Naive thymus-derived CD4-positive, alpha-beta T cell (primary cell): Measurements from ENCODE around the gene WWTR1. TPM values are rescaled to one million over a fixed set of nuclear protein-coding genes. Genes with fewer than 3 reads are reported as not detected.

Experiments used
- ATAC-seq: fragments of 150-1000 bp; cut with Tn5 transposase; 2 replicates; pipeline ENCODE4 v1.10.0; 2021; ENCODE audit warnings: mild to moderate bottlenecking, moderate library complexity
- CTCF ChIA-PET: fragments of 350-600 bp; sonication (Branson Sonifier 250); formaldehyde crosslinking; loops from one replicate; lab custom pipeline; 2021; ENCODE audit warnings: antibody characterized with exemption; lab: Charles Lee
- POLR2A ChIA-PET: fragments of 350-600 bp; sonication (Branson Sonifier 250); formaldehyde crosslinking; loops from one replicate; lab custom pipeline; 2021; ENCODE audit warnings: antibody characterized with exemption, inconsistent platforms; lab: Charles Lee
- DNase-seq, 9 donors: peaks; one replicate each; pipeline versions ENCODE4 v3.0.0 to v3.0.0-alpha.2; 2020 to 2022; ENCODE audit warnings: mixed read lengths in 1 of 9
- H3K27ac ChIP-seq: one replicate; pipeline ENCODE4 v1.7.0; 2013; ENCODE audit warnings: mild to moderate bottlenecking, low read depth, low read length, moderate library complexity
- H3K27me3 ChIP-seq, 2 donors: one replicate each; pipeline ENCODE4 v1.7.0; 2013; ENCODE audit warnings: low read length in 2 of 2, mild to moderate bottlenecking in 2 of 2, moderate library complexity in 2 of 2; ENCODE audit not compliant: control insufficient read depth in 2 of 2, insufficient read depth in 2 of 2
- H3K36me3 ChIP-seq, 3 experiments: 1 replicate in 2 of 3; 2 replicates in 1 of 3; pipeline ENCODE4 v1.7.0; 2013; ENCODE audit warnings: low read length in 3 of 3, mild to moderate bottlenecking in 3 of 3, moderate library complexity in 1 of 3; ENCODE audit not compliant: insufficient read depth in 3 of 3, control insufficient read depth in 2 of 3
- H3K4me1 ChIP-seq, 2 donors: one replicate each; pipeline ENCODE4 v1.7.0; 2013; ENCODE audit warnings: low read length in 2 of 2, mild to moderate bottlenecking in 2 of 2, moderate library complexity in 1 of 2; ENCODE audit not compliant: control insufficient read depth in 2 of 2, insufficient read depth in 2 of 2
- H3K4me3 ChIP-seq: 2 replicates; pipeline ENCODE4 v1.7.0; 2013; ENCODE audit warnings: mild to moderate bottlenecking, low read length
- H3K9me3 ChIP-seq, 3 experiments: 1 replicate in 2 of 3; 2 replicates in 1 of 3; pipeline ENCODE4 v1.7.0; 2013; ENCODE audit warnings: low read length in 3 of 3; ENCODE audit not compliant: control insufficient read depth in 2 of 3
- H3K27ac Mint-ChIP-seq, 9 donors: one replicate each; pipeline ENCODE4 v1.8.0; 2020 to 2022; ENCODE audit warnings: mixed read lengths in 9 of 9, mild to moderate bottlenecking in 8 of 9, moderate library complexity in 5 of 9, inconsistent platforms in 2 of 9
- H3K27me3 Mint-ChIP-seq, 5 donors: one replicate each; pipeline ENCODE4 v1.8.0; 2021 to 2022; ENCODE audit warnings: mixed read lengths in 5 of 5, mild to moderate bottlenecking in 1 of 5
- H3K36me3 Mint-ChIP-seq, 5 donors: one replicate each; pipeline ENCODE4 v1.8.0; 2020 to 2022; ENCODE audit warnings: mixed read lengths in 5 of 5, mild to moderate bottlenecking in 3 of 5, inconsistent platforms in 1 of 5
- H3K4me1 Mint-ChIP-seq, 7 donors: one replicate each; pipeline ENCODE4 v1.8.0; 2020 to 2022; ENCODE audit warnings: mixed read lengths in 7 of 7, mild to moderate bottlenecking in 3 of 7, inconsistent platforms in 1 of 7
- H3K4me3 Mint-ChIP-seq, 10 donors: one replicate each; pipeline ENCODE4 v1.8.0; 2020 to 2022; ENCODE audit warnings: mild to moderate bottlenecking in 10 of 10, mixed read lengths in 10 of 10, moderate library complexity in 6 of 10, inconsistent platforms in 2 of 10
- H3K9me3 Mint-ChIP-seq, 11 donors: one replicate each; pipeline ENCODE4 v1.8.0; 2020 to 2022; ENCODE audit warnings: mixed read lengths in 11 of 11, mild to moderate bottlenecking in 4 of 11, inconsistent platforms in 1 of 11, moderate library complexity in 1 of 11
- intact Hi-C, 2 donors: fragments of 100-400 bp; cut with micrococcal nuclease; formaldehyde crosslinking; loops; one replicate each; pipeline ENCODE4 v1.15.1; 2023
- polyA plus RNA-seq, 2 donors: library from polyadenylated mRNA; unstranded; fragments of 300-500 nt; fragmentation: Illumina TruSeq; gene quantifications; one replicate each; pipeline ENCODE4 v1.2.3, GENCODE V29; 2021
- total RNA-seq, 6 experiments: library from RNA in 5 of 6; stranded (reverse) in 5 of 6; gene quantifications; 1 replicate in 5 of 6; 2 replicates in 1 of 6; pipeline ENCODE4 v1.2.3 and lab custom pipeline; 2021 to 2026

Gene WWTR1
- total and polyA plus RNA-seq, 7 experiments from 2014 or later, result 0.17 to 0.56 (median 0.31) TPM; not detected in 1

DNA sequence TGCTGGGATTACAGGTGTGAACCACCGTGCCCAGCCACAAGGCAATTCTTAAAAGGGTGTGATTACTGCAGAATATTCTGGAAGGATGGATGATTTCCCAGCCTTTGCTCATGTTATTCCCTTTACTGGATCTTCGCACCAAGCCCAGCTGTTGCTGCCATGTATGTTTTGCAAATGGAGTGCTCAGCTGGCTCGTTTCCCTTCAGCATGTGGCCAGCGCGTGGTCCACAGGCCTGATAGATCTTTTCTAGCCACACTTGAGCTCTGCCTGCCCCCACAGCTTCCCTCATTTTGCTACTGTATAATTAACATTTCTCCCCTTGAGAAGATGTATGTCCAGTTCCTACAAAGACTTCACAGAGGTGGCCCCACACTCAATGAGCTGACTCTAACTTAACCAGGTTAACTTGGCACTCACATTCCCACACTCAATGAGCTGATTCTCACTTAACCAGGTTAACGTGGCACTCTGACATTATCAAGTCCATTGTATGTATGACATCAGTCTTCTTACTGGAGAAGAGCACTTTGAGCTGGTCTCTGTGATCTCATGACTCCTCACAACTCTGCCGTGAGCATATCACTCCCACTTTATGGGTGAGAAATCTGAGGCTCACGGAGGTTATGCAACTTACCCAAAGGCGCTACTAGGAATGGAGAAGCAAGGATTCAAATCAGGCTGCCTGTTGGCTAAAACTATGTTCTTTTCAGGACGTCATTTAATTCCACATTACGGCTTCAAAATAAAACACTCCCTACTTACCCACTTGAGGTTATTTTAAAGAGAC is 134.1 kb downstream of the WWTR1 start:
- no peaks in the 10 kb centered on the region for H3K9me3 ChIP-seq
- Mint-ChIP-seq H3K27me3 (peaks cover 10 to 24% (median 15%) of the 10 kb centered on the region in 5 donors), H3K4me3 (no peak overlapping the region), H3K36me3 (no peaks in the 10 kb centered on the region), H3K4me1 (peaks cover 0 to 1% (median 0%) of the 10 kb centered on the region in 7 donors), H3K9me3 (no peaks in the 10 kb centered on the region), H3K27ac (no peak overlapping the region)
- no peak for DNase-seq
- H3K36me3 ChIP-seq, result no peaks in the 10 kb centered on the region
- no peaks in the 10 kb centered on the region for H3K4me1 ChIP-seq
- intact Hi-C loops, result no loop called here
- ATAC-seq, result no peak
- no peak overlapping the region for H3K4me3 ChIP-seq
- ChIA-PET POLR2A (no interaction called here), CTCF (no interaction called here)
- no peaks in the 10 kb centered on the region for H3K27me3 ChIP-seq
- no peak overlapping the region for H3K27ac ChIP-seq

DNA sequence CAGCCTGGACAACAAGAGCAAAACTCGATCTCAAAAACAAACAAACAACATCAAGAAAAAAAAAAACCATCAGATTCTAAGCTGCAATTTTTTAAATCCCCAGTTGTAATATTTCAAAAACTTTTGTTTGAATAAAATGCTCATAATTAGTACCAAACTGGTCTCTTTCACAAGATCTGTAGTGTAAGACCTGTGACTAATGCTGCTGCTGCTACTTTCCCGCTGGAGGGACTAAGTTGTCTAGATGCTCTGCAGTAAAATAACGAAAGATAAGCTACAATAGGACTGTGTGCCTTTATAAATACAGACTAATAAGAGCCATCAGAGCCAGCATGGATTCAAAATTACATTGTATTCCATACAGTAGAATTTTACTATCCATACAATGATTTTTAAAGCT is 137.9 kb downstream of the WWTR1 start:
- Histone ChIP-seq H3K9me3 (no peaks in the 10 kb centered on the region), H3K4me1 (no peaks in the 10 kb centered on the region), H3K27ac (no peak overlapping the region), H3K4me3 (no peak overlapping the region), H3K36me3 (no peaks in the 10 kb centered on the region), H3K27me3 (no peaks in the 10 kb centered on the region)
- DNase-seq, result no peak
- ChIA-PET POLR2A (no interaction called here), CTCF (no interaction called here)
- Mint-ChIP-seq H3K4me1 (no peaks in the 10 kb centered on the region), H3K27ac (no peak overlapping the region), H3K27me3 (peaks cover under 1 to 19% (median 12%) of the 10 kb centered on the region in 5 donors), H3K4me3 (no peak overlapping the region), H3K9me3 (no peaks in the 10 kb centered on the region), H3K36me3 (no peaks in the 10 kb centered on the region)
- ATAC-seq, result no peak
- intact Hi-C loops, result loop anchor here in 1 of 2 donors (10.0 kb wide), 1 partner anchor 285 kb away; no protein-coding TSS in a partner anchor

DNA sequence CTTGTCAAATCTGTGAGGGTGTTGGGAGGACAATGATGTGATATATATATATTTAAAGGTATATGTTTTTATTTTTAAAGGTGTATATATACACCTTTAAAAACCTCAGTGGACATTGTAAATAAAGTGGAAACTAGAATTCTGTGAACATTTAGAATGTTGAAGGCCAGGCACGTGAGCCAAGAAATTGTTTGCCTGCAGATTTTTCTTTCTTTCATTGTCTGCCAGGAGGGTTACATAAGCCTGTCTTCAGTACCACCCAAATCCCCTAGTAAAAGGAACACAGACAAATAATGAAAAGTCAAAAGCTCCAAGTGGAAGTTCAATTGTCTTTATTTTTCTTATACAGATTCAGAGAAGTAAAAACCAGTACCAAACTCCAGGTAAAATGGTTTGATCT is 140.9 kb downstream of the WWTR1 start:
- no peaks in the 10 kb centered on the region for H3K4me1 ChIP-seq
- no peak overlapping the region for H3K4me3 ChIP-seq
- no peak for DNase-seq
- POLR2A ChIA-PET, result no interaction called here
- no peaks in the 10 kb centered on the region for H3K36me3 Mint-ChIP-seq
- no peaks in the 10 kb centered on the region for H3K9me3 Mint-ChIP-seq
- no peak overlapping the region for H3K27ac Mint-ChIP-seq
- CTCF ChIA-PET, result no interaction called here
- peaks cover 7 to 24% (median 14%) of the 10 kb centered on the region in 5 donors for H3K27me3 Mint-ChIP-seq
- intact Hi-C loops, result loop anchor here in 1 of 2 donors (10.0 kb wide), 1 partner anchor 288 kb away; no protein-coding TSS in a partner anchor
- no peaks in the 10 kb centered on the region for H3K36me3 ChIP-seq
- peaks cover 0 to 7% (median 3%) of the 10 kb centered on the region in 7 donors for H3K4me1 Mint-ChIP-seq
- H3K27me3 ChIP-seq, result no peaks in the 10 kb centered on the region
- ATAC-seq, result no peak
- no peak overlapping the region for H3K4me3 Mint-ChIP-seq
- H3K9me3 ChIP-seq, result no peaks in the 10 kb centered on the region
- no peak overlapping the region for H3K27ac ChIP-seq

DNA sequence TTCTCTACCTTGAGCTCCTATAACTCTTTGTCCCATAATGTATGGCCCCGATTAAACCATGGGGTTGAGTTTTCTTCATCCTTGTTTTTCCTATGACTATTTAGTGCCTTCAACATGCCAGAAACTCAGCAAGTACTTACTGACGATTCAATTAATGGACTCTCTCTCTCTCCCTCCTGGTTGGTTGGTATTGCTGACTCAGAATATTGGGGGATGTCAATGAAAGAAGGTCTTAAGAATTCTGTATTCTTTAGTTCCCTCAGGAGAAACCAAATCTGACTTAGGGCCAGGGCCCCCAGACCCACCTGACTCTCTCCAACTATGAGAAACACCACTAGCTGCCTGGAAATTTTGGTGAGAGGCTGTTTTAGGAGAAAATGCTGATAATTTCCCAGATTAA is 142.6 kb downstream of the WWTR1 start:
- intact Hi-C loops, result loop anchor here in 1 of 2 donors (10.0 kb wide), 1 partner anchor 290 kb away; no protein-coding TSS in a partner anchor
- H3K4me3 Mint-ChIP-seq, result no peak overlapping the region
- no peaks in the 10 kb centered on the region for H3K9me3 Mint-ChIP-seq
- peaks cover 16 to 31% (median 18%) of the 10 kb centered on the region in 5 donors for H3K27me3 Mint-ChIP-seq
- H3K27ac Mint-ChIP-seq, result no peak overlapping the region
- Histone ChIP-seq H3K9me3 (no peaks in the 10 kb centered on the region), H3K36me3 (no peaks in the 10 kb centered on the region), H3K27ac (no peak overlapping the region), H3K4me1 (no peaks in the 10 kb centered on the region), H3K27me3 (no peaks in the 10 kb centered on the region), H3K4me3 (no peak overlapping the region)
- CTCF ChIA-PET, result no interaction called here
- H3K4me1 Mint-ChIP-seq, result peaks cover 0 to 7% (median 3%) of the 10 kb centered on the region in 7 donors
- DNase-seq (no peak), ATAC-seq (no peak)
- POLR2A ChIA-PET, result no interaction called here
- H3K36me3 Mint-ChIP-seq, result no peaks in the 10 kb centered on the region

DNA sequence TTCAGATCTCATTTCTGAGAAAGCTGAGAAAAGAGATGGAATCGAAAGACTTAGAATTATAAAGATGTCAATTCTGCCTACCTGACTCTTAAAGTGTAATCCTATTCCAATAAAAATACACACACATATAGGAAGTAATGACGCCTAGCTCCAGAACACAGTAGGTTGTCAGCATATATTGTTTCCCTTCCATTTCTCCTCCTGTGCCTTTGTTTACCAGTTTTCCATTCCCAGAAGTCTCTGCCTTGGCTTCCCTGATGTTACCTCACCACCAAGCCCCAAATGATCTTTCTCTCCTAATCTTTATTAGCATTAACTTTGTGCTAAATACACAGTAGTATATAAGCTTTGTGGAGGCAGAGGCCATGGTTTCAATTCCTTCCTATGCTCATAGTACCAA is 143.4 kb downstream of the WWTR1 start:
- Histone ChIP-seq H3K4me1 (no peaks in the 10 kb centered on the region), H3K27me3 (no peaks in the 10 kb centered on the region), H3K4me3 (no peak overlapping the region), H3K27ac (no peak overlapping the region), H3K36me3 (no peaks in the 10 kb centered on the region), H3K9me3 (no peaks in the 10 kb centered on the region)
- CTCF ChIA-PET, result no interaction called here
- DNase-seq, result no peak
- intact Hi-C loops, result loop anchor here (5.0 to 10.0 kb wide), 3 partner anchors 258 to 293 kb away; no protein-coding TSS in a partner anchor
- Mint-ChIP-seq H3K36me3 (no peaks in the 10 kb centered on the region), H3K9me3 (peaks cover 0 to 2% (median 0%) of the 10 kb centered on the region in 11 donors), H3K4me1 (peaks cover 0 to 7% (median 3%) of the 10 kb centered on the region in 7 donors), H3K27me3 (peaks cover 16 to 34% (median 21%) of the 10 kb centered on the region in 5 donors), H3K4me3 (no peak overlapping the region), H3K27ac (no peak overlapping the region)
- POLR2A ChIA-PET, result no interaction called here
- ATAC-seq, result no peak

DNA sequence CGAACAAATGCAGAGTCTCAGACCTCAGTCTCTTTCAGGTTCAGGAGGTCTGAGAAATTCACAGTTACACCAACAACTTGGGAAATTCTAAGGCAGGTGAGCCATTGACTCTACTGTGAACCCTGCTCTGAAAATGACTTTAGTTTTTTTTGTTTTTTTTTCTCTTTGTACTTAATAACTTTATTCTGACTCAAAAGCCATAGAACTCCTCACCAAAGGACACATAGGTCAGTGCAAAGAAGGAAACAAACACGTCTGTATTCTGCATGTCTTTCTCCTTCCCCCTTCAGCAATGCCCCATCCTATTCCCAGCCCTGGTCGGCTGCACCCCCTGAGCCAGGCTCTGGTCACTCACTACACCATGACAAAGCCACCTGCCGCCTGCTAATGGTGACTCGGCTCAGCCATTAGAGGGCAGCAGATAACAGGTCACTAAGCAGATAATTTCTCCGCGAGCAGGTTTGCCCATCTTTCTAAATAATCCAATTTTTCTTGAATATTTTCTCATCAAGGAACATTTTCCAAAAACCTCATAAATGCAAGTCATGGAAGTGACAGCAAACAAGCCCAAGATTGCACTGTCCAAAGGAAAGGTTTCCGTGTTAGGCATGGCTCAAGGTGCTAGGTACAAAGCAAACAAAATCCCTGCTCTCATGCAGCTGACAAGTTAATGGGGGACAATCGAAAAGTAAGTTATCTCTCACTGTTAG is 145.6 kb downstream of the WWTR1 start:
- ChIA-PET POLR2A (no interaction called here), CTCF (interaction anchor here (0.7 to 1.1 kb wide), 2 partner anchors 13 to 549 kb away, joined by 4 read pairs; no protein-coding TSS in a partner anchor)
- Mint-ChIP-seq H3K27me3 (peaks cover 16 to 30% (median 21%) of the 10 kb centered on the region in 5 donors), H3K36me3 (no peaks in the 10 kb centered on the region), H3K27ac (no peak overlapping the region), H3K4me1 (peaks cover 4 to 17% (median 9%) of the 10 kb centered on the region in 7 donors), H3K4me3 (peak overlapping the region in 1 of 10 donors; percentile 37), H3K9me3 (peaks cover 0 to 2% (median 0%) of the 10 kb centered on the region in 11 donors)
- ATAC-seq, result peak; percentile 52
- H3K27me3 ChIP-seq, result no peaks in the 10 kb centered on the region
- H3K27ac ChIP-seq, result no peak overlapping the region
- H3K4me3 ChIP-seq, result no peak overlapping the region
- no peaks in the 10 kb centered on the region for H3K36me3 ChIP-seq
- no peaks in the 10 kb centered on the region for H3K9me3 ChIP-seq
- peak in 1 of 9 donors; percentile 25 for DNase-seq
- H3K4me1 ChIP-seq, result no peaks in the 10 kb centered on the region
- intact Hi-C loops, result loop anchor here (1.0 to 10.0 kb wide), 4 partner anchors 205 to 295 kb away; no protein-coding TSS in a partner anchor
